Measurements from ENCODE around the gene ATE1.

DNA sequence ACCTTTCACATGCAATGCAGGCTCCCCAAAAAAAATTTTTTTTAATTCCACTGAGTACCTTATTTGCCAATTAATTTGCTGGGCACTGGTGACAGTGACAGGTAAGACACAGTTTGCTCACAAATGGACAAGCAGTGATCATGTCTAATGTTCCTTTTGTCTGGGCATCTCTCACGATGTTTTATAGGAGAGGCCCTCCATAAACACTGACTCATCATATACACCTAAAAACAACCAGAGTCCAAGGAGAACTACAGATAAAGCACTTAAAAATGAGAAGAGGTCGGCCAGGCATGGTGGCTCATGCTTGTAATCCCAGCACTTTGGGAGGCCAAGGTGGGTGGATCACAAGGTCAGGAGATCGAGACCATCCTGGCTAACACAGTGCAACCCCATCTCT is 105.1 kb downstream of the ATE1 start:
- TF ChIP-seq, protein P1, sequence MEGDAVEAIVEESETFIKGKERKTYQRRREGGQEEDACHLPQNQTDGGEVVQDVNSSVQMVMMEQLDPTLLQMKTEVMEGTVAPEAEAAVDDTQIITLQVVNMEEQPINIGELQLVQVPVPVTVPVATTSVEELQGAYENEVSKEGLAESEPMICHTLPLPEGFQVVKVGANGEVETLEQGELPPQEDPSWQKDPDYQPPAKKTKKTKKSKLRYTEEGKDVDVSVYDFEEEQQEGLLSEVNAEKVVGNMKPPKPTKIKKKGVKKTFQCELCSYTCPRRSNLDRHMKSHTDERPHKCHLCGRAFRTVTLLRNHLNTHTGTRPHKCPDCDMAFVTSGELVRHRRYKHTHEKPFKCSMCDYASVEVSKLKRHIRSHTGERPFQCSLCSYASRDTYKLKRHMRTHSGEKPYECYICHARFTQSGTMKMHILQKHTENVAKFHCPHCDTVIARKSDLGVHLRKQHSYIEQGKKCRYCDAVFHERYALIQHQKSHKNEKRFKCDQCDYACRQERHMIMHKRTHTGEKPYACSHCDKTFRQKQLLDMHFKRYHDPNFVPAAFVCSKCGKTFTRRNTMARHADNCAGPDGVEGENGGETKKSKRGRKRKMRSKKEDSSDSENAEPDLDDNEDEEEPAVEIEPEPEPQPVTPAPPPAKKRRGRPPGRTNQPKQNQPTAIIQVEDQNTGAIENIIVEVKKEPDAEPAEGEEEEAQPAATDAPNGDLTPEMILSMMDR (IDR thresholded peaks at IDR 0.05), result no peak
- no peak for TF ChIP-seq POLR2A (IDR thresholded peaks at IDR 0.05)

Measured in esophagus squamous epithelium (tissue), 4 donors.